Measurements from ENCODE around the gene LARP6. TPM values are rescaled to one million over a fixed set of nuclear protein-coding genes. Genes with fewer than 3 reads are reported as not detected.

LARP6 gene
- total and polyA plus RNA-seq, 2 of the 4 experiments (the other 2 are of a cell fraction), result 36.4 to 135 TPM

GRCh38 chr15:70857562-70858285, 3.8 kb upstream of the LARP6 start:
- WGBS, 2 experiments (ENCODE audit: extremely low coverage in 2 of 2, insufficient read length in 1 of 2), result no CpG with 5 or more reads among the region's 3 CpGs
- Histone ChIP-seq H3K9ac (ENCODE audit: low read depth, low read length) (no peak overlapping the region), H2BK120ac (ENCODE audit: low read depth, low read length) (peak overlapping the region; percentile 75), H3K79me1 (ENCODE audit: low read depth in 1 of 2, low read length in 2 of 2) (peaks cover 3 to 27% of the 10 kb centered on the region in 2 experiments; a peak in 3 of 4 replicates), H3K23ac (ENCODE audit: low read depth, low read length) (peak overlapping the region; percentile 80), H3K56ac (ENCODE audit: extremely low read depth, insufficient read depth, low read length) (peak overlapping the region; percentile 16; the same call in 1 of the 2 replicates), H3K4ac (ENCODE audit: low read depth, low read length) (peak overlapping the region; percentile 71), H2BK5ac (ENCODE audit: low read depth, low read length, poor library complexity, severe bottlenecking) (peak overlapping the region; percentile 66), H2AK9ac (replicated peaks; ENCODE audit: low read depth, low read length, poor library complexity) (no peak overlapping the region), H2BK20ac (ENCODE audit: low read depth, low read length) (peak overlapping the region; percentile 81), H3K14ac (replicated peaks; ENCODE audit: low read depth, low read length) (peak overlapping the region; percentile 65; the same call in 1 of the 2 replicates), H4K8ac (ENCODE audit: low read depth in 2 of 2, low read length in 2 of 2) (peak overlapping the region in 1 of 2 experiments; percentile 69; a peak in 2 of 4 replicates), H3K9me3 (ENCODE audit: control insufficient read depth, insufficient read depth, low read length) (no peaks in the 10 kb centered on the region), H3K4me3 (ENCODE audit: insufficient read depth, low read depth, low read length) (no peak overlapping the region), H3K27me3 (ENCODE audit: control insufficient read depth, insufficient read depth, low read length) (no peaks in the 10 kb centered on the region), H2BK15ac (ENCODE audit: low read depth, low read length) (peak overlapping the region; percentile 75; the same call in 1 of the 3 replicates), H3K36me3 (ENCODE audit: control insufficient read depth, insufficient read depth, low read length) (no peaks in the 10 kb centered on the region), H4K91ac (ENCODE audit: insufficient read depth, low read depth, low read length) (peak overlapping the region; percentile 59; the same call in 1 of the 2 replicates), H2AFZ (replicated peaks; ENCODE audit: low read length, poor library complexity) (no peak overlapping the region), H3K4me2 (ENCODE audit: low read depth, low read length) (peak overlapping the region; percentile 15; the same call in 1 of the 2 replicates), H3K9me1 (ENCODE audit: insufficient read depth, low read length) (peaks cover 4% of the 10 kb centered on the region), H2AK5ac (ENCODE audit: low read depth, low read length) (peak overlapping the region; percentile 57; the same call in 1 of the 2 replicates), H3K18ac (ENCODE audit: low read depth, low read length) (peak overlapping the region; percentile 50), H4K20me1 (ENCODE audit: insufficient read depth, low read length) (peaks cover 8% of the 10 kb centered on the region), H3K27ac (ENCODE audit: insufficient read depth, low read length) (peak overlapping the region; percentile 74; the same call in 1 of the 2 replicates), H3K4me1 (ENCODE audit: control insufficient read depth, insufficient read depth, low read length) (peaks cover 15% of the 10 kb centered on the region), H4K5ac (ENCODE audit: low read depth, low read length) (no peak overlapping the region; the same call in 1 of the 2 replicates)
- CTCF ChIA-PET, result interaction anchor here (0.7 to 2.1 kb wide), 4 partner anchors 10 to 583 kb away, joined by 3 to 12 read pairs (median 4); no protein-coding TSS in a partner anchor
- in situ Hi-C loops (cut with MboI; ENCODE audit: low sequenced_read_pairs), result no loop called here
- intact Hi-C loops (cut with micrococcal nuclease), result loop anchor here (2.0 kb wide), 1 partner anchor 33 kb away; no protein-coding TSS in a partner anchor
- DNase-seq (peak; percentile 58), ATAC-seq (ENCODE audit: low read depth) (no peak)
- POLR2A ChIA-PET (ENCODE audit: unreplicated experiment), result no interaction called here
- dilution Hi-C loops (cut with HindIII; ENCODE audit: low sequenced_read_pairs, unreplicated experiment), result no loop called here
- 0 out of 2 replicates have a peak, but pooled peaks have one; percentile 11 for TF ChIP-seq CEBPB (IDR thresholded peaks at IDR 0.05; ENCODE audit: low read depth, low read length)
- TF ChIP-seq CHD1 (IDR thresholded peaks at IDR 0.05; ENCODE audit: low read depth, low read length), result no peak
- BruUV-seq (replicated peaks), result no TSS peak

Measured in IMR-90 (cell line).